Thoracic aorta (tissue), 2 donors: ENCODE results near the gene PLSCR3. TPM values are rescaled to one million over a fixed set of nuclear protein-coding genes. Genes with fewer than 3 reads are reported as not detected.

ENCODE experiments used
- ATAC-seq: fragments of 150-250 bp; one replicate; pipeline ENCODE4 v1.8.0; 2017; ENCODE audit warnings: low read depth; ENCODE audit not compliant: insufficient number of reproducible peaks, low FRiP score
- DNase-seq: peaks from one replicate; pipeline ENCODE4 v3.0.0-alpha.2; 2020; ENCODE audit warnings: low spot score
- H3K27ac ChIP-seq, 2 donors: fragments of 200-600 bp; sonication (generic); 1 replicate in 1 of 2; 2 replicates in 1 of 2; pipeline ENCODE4 v1.5.1; 2016; ENCODE audit warnings: mild to moderate bottlenecking in 2 of 2, moderate library complexity in 2 of 2
- H3K27me3 ChIP-seq: fragments of 200-600 bp; sonication (generic); replicated peaks from 2 replicates; pipeline ENCODE4 v1.6.0; 2016; ENCODE audit warnings: mild to moderate bottlenecking; ENCODE audit not compliant: insufficient read depth
- H3K36me3 ChIP-seq: fragments of 200-600 bp; sonication (generic); one replicate; pipeline ENCODE4 v1.5.1; 2016
- H3K4me1 ChIP-seq, 2 donors: fragments of 200-600 bp; sonication (generic); 1 replicate in 1 of 2; 2 replicates in 1 of 2; pipeline versions ENCODE4 v1.5.1 to v1.6.0; 2016; ENCODE audit warnings: low read depth in 2 of 2, mild to moderate bottlenecking in 1 of 2; ENCODE audit not compliant: control insufficient read depth in 1 of 2
- H3K4me3 ChIP-seq: fragments of 200-600 bp; sonication (generic); 2 replicates; pipeline ENCODE4 v1.5.1; 2016; ENCODE audit warnings: mild to moderate bottlenecking
- H3K9me3 ChIP-seq: fragments of 200-600 bp; sonication (generic); 2 replicates; pipeline ENCODE4 v1.5.1; 2016
- total RNA-seq, 2 donors: library from RNA; depleted of rRNA; stranded (reverse); fragments of >200 nt; gene quantifications; one replicate each; pipeline versions ENCODE4 v1.1.0 to v1.2.3, GENCODE V29; 2016
- TF ChIP-seq, protein P1 (sequence below): fragments of 200-600 bp; sonication (generic); IDR thresholded peaks from one replicate; pipeline ENCODE4 v1.5.1; 2019; ENCODE audit warnings: antibody characterized with exemption

PLSCR3 gene
- total RNA-seq, 2 donors from 2014 or later, result 31.0 to 49.4 TPM

DNA sequence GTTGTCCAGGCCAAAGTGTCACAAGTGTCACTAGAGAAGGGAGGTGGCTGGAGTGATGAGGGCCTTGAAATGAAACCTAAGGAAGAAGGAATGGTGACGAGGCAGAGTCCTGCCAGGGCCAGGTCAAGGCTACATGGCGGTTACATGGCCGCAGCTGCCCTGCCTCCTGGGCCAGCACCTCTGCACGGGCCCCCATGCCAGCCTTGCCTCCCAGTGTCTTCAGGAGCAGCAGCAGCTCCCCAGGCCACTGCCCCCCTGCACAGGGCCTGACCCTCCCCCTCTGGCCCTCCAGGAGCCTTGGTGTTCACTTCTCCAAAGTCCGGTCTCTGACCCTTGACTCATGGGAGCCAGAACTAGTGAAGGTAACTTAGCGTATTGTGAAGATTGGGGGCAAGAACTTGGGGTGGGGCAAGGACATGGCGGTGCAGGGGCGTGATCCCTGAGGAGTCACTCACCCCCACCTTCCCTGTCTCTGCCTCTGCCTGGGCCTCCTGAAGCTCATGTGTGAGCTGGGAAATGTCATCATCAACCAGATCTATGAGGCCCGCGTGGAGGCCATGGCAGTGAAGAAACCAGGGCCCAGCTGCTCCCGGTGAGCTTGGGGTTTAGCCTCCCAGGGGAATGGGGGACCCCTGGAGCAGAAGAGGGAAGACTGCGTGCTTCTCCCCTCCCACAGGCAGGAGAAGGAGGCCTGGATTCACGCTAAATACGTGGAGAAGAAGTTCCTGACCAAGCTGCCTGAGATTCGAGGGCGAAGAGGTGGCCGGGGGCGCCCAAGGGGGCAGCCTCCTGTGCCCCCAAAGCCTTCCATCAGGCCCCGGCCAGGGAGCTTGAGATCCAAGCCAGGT, 46.5 kb downstream of the PLSCR3 start:
- Histone ChIP-seq H3K9me3 (no peaks in the 10 kb centered on the region), H3K4me3 (no peak overlapping the region), H3K4me1 (peaks cover 9 to 19% of the 10 kb centered on the region in 2 donors), H3K36me3 (no peaks in the 10 kb centered on the region), H3K27ac (no peak overlapping the region), H3K27me3 (no peaks in the 10 kb centered on the region)
- no peak for DNase-seq
- TF ChIP-seq, protein P1, sequence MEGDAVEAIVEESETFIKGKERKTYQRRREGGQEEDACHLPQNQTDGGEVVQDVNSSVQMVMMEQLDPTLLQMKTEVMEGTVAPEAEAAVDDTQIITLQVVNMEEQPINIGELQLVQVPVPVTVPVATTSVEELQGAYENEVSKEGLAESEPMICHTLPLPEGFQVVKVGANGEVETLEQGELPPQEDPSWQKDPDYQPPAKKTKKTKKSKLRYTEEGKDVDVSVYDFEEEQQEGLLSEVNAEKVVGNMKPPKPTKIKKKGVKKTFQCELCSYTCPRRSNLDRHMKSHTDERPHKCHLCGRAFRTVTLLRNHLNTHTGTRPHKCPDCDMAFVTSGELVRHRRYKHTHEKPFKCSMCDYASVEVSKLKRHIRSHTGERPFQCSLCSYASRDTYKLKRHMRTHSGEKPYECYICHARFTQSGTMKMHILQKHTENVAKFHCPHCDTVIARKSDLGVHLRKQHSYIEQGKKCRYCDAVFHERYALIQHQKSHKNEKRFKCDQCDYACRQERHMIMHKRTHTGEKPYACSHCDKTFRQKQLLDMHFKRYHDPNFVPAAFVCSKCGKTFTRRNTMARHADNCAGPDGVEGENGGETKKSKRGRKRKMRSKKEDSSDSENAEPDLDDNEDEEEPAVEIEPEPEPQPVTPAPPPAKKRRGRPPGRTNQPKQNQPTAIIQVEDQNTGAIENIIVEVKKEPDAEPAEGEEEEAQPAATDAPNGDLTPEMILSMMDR, result no peak
- no peak for ATAC-seq

DNA sequence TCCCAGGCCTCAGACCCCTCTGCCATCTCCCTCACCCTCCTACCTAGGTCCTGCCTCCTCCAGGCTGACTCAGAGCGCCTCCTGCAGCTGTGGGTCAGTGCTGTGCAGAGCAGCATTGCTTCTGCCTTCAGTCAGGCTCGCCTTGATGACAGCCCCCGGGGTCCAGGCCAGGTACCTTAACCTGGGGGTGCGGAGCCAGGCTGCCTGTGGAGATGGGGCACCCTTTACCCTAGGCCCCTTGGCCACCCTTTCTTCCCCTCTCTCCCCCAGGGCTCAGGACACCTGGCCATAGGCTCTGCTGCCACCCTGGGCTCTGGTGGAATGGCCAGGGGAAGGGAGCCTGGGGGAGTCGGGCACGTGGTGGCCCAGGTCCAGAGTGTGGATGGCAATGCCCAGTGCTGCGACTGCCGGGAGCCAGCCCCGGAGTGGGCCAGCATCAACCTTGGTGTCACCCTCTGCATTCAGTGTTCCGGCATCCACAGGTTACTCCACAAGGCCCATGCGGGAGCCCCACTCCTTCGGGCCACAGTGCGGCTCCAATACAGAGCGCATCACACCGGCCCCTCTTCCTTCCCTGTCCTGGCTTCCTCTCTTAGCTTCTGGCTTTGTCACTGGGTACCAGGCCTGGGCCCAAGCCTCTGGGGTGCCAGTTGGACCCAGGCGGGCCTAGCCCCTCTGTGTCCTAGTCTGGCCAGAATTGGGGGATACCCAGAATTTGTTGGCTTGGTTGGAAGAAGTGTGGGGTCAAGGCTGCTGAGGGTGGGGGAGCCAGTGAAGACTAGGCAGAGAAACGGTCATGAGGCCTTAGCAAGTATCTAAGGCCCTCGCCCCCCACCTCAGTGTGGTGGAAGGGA, 47.3 kb downstream of the PLSCR3 start:
- H3K4me1 ChIP-seq, result peaks cover 5 to 14% of the 10 kb centered on the region in 2 donors
- DNase-seq (no peak), ATAC-seq (no peak)
- TF ChIP-seq, protein P1, result no peak
- no peaks in the 10 kb centered on the region for H3K36me3 ChIP-seq
- no peak overlapping the region for H3K27ac ChIP-seq
- H3K4me3 ChIP-seq, result no peak overlapping the region
- H3K27me3 ChIP-seq, result no peaks in the 10 kb centered on the region
- H3K9me3 ChIP-seq, result no peaks in the 10 kb centered on the region

DNA sequence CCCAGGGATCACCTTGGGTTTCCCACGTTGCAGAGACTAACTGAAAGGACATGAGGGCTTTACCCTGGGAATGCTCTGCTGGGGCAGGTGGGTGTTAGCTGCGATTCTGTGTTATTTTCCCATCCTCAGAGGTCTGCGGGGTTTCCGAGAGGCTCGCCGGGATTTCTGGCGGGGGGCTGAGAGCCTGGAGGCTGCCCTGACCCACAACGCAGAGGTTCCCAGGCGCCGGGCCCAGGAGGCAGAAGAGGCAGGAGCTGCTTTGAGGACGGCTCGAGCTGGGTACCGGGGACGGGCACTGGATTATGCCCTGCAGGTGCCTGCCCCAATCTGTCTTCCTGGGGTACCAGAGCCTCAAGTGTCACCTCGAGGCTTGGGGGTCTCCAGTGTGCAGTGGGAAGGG, 51.1 kb downstream of the PLSCR3 start:
- TF ChIP-seq, protein P1, result no peak
- Histone ChIP-seq H3K4me3 (no peak overlapping the region), H3K27me3 (no peaks in the 10 kb centered on the region), H3K4me1 (no peaks in the 10 kb centered on the region), H3K36me3 (no peaks in the 10 kb centered on the region), H3K9me3 (no peaks in the 10 kb centered on the region), H3K27ac (no peak overlapping the region)
- no peak for DNase-seq
- no peak for ATAC-seq

DNA sequence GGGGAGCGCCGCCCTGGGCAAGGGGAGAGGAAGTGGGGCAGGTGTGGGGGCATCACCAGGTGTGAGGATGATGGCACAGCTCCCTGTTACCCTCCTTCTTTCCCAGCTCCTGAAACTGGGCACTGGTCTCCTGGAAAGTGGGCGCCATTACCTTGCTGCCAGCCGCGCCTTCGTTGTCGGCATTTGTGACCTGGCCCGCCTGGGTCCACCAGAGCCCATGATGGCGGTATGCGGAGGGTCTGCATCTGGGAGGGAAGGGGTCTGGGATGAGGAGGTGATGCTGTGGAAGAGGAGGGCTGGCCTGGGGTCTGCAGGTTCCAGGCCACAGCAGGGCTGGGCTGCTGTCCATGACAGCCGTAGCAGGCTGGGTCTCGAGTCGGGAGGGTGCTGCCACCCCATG, 52.5 kb downstream of the PLSCR3 start:
- Histone ChIP-seq H3K27ac (no peak overlapping the region), H3K27me3 (no peaks in the 10 kb centered on the region), H3K4me3 (no peak overlapping the region), H3K9me3 (no peaks in the 10 kb centered on the region), H3K36me3 (no peaks in the 10 kb centered on the region), H3K4me1 (no peaks in the 10 kb centered on the region)
- no peak for ATAC-seq
- TF ChIP-seq, protein P1, result no peak
- no peak for DNase-seq

DNA sequence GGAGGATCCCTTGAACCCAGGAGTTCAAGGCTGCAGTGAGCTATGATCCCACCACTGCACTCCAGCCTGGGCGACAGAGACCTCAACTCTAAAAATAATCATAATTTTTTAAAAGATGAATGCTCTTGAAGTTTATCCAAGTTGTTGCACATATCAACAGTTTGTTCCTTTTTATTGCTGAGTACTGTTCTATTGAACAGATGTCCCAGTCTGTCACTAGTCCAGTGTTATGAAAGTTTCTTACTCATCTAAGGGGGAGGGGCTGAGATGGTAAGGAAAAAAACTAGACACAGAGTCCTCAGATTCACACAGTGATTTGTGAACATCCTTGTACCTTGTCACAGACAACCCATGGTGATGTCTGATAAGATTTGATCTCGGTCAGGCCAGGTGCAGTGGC, 54.1 kb downstream of the PLSCR3 start:
- Histone ChIP-seq H3K4me3 (no peak overlapping the region), H3K4me1 (no peaks in the 10 kb centered on the region), H3K27me3 (no peaks in the 10 kb centered on the region), H3K27ac (no peak overlapping the region), H3K36me3 (no peaks in the 10 kb centered on the region), H3K9me3 (no peaks in the 10 kb centered on the region)
- TF ChIP-seq, protein P1, result no peak
- ATAC-seq (no peak), DNase-seq (no peak)
